HepG2 (cell line): Measurements from ENCODE around the gene RPGRIP1. TPM values are rescaled to one million over a fixed set of nuclear protein-coding genes. Genes with fewer than 3 reads are reported as not detected.

Source experiments
- ATM ChIP-seq: fragments of 450-650 bp; IDR thresholded peaks from 2 replicates; pipeline ENCODE4 v1.7.1; 2017; ENCODE audit warnings: mild to moderate bottlenecking, borderline replicate concordance
- GATAD2A ChIP-seq: IDR thresholded peaks from 2 replicates; pipeline ENCODE4 v1.6.1; 2016
- IKZF4 ChIP-seq: sonication (generic); formaldehyde crosslinking; IDR thresholded peaks from 2 replicates; pipeline ENCODE4 v1.5.1; 2020; ENCODE audit warnings: borderline replicate concordance, mild to moderate bottlenecking, low read depth, missing genetic modification reagents; ENCODE audit errors: not compliant biosample characterization
- LBX2 ChIP-seq: sonication (generic); formaldehyde crosslinking; IDR thresholded peaks from 2 replicates; pipeline ENCODE4 v1.5.0; 2020; ENCODE audit warnings: missing genetic modification reagents, mild to moderate bottlenecking, borderline replicate concordance
- MBD4 ChIP-seq: IDR thresholded peaks from 2 replicates; pipeline ENCODE4 v1.6.1; 2012; ENCODE audit warnings: low read length, inconsistent platforms, borderline replicate concordance
- NKX3-1 ChIP-seq: sonication (generic); formaldehyde crosslinking; IDR thresholded peaks from 2 replicates; pipeline ENCODE4 v1.5.0; 2020; ENCODE audit warnings: missing genetic modification reagents
- RNF2 ChIP-seq: fragments of 450-650 bp; conservative IDR thresholded peaks from 2 replicates; pipeline ENCODE4 v1.6.1; 2016; ENCODE audit warnings: low read depth
- SP140L ChIP-seq: sonication (generic); formaldehyde crosslinking; IDR thresholded peaks from 2 replicates; pipeline ENCODE4 v1.4.0; 2020; ENCODE audit warnings: missing genetic modification reagents, borderline replicate concordance
- U2AF1 ChIP-seq: fragments of 200-400 bp; formaldehyde crosslinking; optimal IDR thresholded peaks from 2 replicates; pipeline ENCODE3; 2017; ENCODE audit warnings: mild to moderate bottlenecking, low read depth, low read length
- ZFP90 ChIP-seq: sonication (generic); formaldehyde crosslinking; IDR thresholded peaks from 2 replicates; pipeline ENCODE4 v1.8.0; 2022; ENCODE audit warnings: missing genetic modification reagents, mild to moderate bottlenecking, inconsistent platforms, borderline replicate concordance
- ZNF318 ChIP-seq: sonication (generic); formaldehyde crosslinking; IDR thresholded peaks from 2 replicates; pipeline ENCODE4 v1.4.0; 2020; ENCODE audit warnings: mild to moderate bottlenecking, missing genetic modification reagents
- ZNF549 ChIP-seq: sonication (generic); formaldehyde crosslinking; IDR thresholded peaks from 2 replicates; pipeline ENCODE4 v1.5.0; 2020; ENCODE audit warnings: missing genetic modification reagents
- ZNF589 ChIP-seq: sonication (generic); formaldehyde crosslinking; conservative IDR thresholded peaks from 2 replicates; pipeline ENCODE4 v1.8.0; 2022; ENCODE audit warnings: mild to moderate bottlenecking, moderate library complexity, missing genetic modification reagents
- ZNF598 ChIP-seq: sonication (generic); formaldehyde crosslinking; IDR thresholded peaks from 2 replicates; pipeline ENCODE4 v1.5.1; 2020; ENCODE audit warnings: mild to moderate bottlenecking, missing genetic modification reagents, borderline replicate concordance
- ZNF644 ChIP-seq: IDR thresholded peaks from 2 replicates; pipeline ENCODE4 v1.6.1; 2016; ENCODE audit warnings: low read depth
- ZNF710 ChIP-seq: sonication (generic); formaldehyde crosslinking; IDR thresholded peaks from 2 replicates; pipeline ENCODE4 v1.5.0; 2020; ENCODE audit warnings: mild to moderate bottlenecking, missing genetic modification reagents, borderline replicate concordance
- ZSCAN5A ChIP-seq: sonication (generic); formaldehyde crosslinking; IDR thresholded peaks from 2 replicates; pipeline ENCODE4 v1.8.0; 2022; ENCODE audit warnings: mild to moderate bottlenecking, missing genetic modification reagents, borderline replicate concordance
- polyA plus RNA-seq, 8 experiments: library from polyadenylated mRNA; depleted of rRNA in 3 of 8; stranded (reverse) in 7 of 8; unstranded in 1 of 8; fragments of >200 nt; fragmentation: Illumina TruSeq in 4 of 8; extraction: Trizol in 4 of 8; gene quantifications; 2 replicates each; pipeline versions ENCODE4 v1.2.1 to v1.2.3, GENCODE V29; 2011 to 2016; ENCODE audit warnings: low read depth in 4 of 8, missing spikeins in 1 of 8, mixed read lengths in 1 of 8; ENCODE audit not compliant: insufficient read depth in 1 of 8
- total RNA-seq, 5 experiments: library from RNA; depleted of rRNA; stranded (reverse); fragments of >200 nt; fragmentation: Illumina TruSeq; extraction: Trizol; gene quantifications; 2 replicates each; pipeline ENCODE4 v1.2.3, GENCODE V29; 2016; ENCODE audit warnings: low read depth in 1 of 5

RPGRIP1 gene
- total and polyA plus RNA-seq, 2 of the 13 experiments (the other 11 are each of a cell fraction or from before 2014, with no cell fraction given), result 0.13 to 1.1 TPM

GRCh38 chr14:21258005-21258888, 21.6 kb upstream of the RPGRIP1 start (continued):
- TF ChIP-seq ZNF318 (CRISPR knock-in tag), result no peak
- 0 out of 2 replicates have a peak, but pooled peaks have one; percentile 33 for TF ChIP-seq SP140L
- TF ChIP-seq ZSCAN5A (CRISPR knock-in tag), result peak; percentile 22; the same call in 1 of the 2 replicates
- no peak for TF ChIP-seq U2AF1
- 0 out of 2 replicates have a peak, but pooled peaks have one; percentile 34 for TF ChIP-seq NKX3-1 (CRISPR knock-in tag)
- no peak for TF ChIP-seq ATM
- no peak for TF ChIP-seq GATAD2A (CRISPR knock-in tag)
- TF ChIP-seq ZNF710 (CRISPR knock-in tag), result no peak
- no peak for TF ChIP-seq ZFP90 (CRISPR knock-in tag)
- no peak for TF ChIP-seq ZNF644
- TF ChIP-seq RNF2, result no peak
- TF ChIP-seq ZNF549 (CRISPR knock-in tag), result no peak
- TF ChIP-seq ZNF598 (CRISPR knock-in tag), result no peak
- TF ChIP-seq LBX2 (CRISPR knock-in tag), result no peak
- TF ChIP-seq IKZF4 (CRISPR knock-in tag), result no peak
- no peak for TF ChIP-seq ZNF589 (CRISPR knock-in tag)
- no peak for TF ChIP-seq MBD4
